K562 (cell line): ENCODE results near the gene ALDH16A1. TPM values are rescaled to one million over a fixed set of nuclear protein-coding genes. Genes with fewer than 3 reads are reported as not detected.
A peak's percentile ranks its signal among the peaks of the same experiment; 100 is the strongest.

ENCODE experiments used
- BCOR ChIP-seq: fragments of 450-650 bp; IDR thresholded peaks from 2 replicates; pipeline ENCODE4 v1.6.1; 2016
- CBFB ChIP-seq: sonication (generic); formaldehyde crosslinking; IDR thresholded peaks from 2 replicates; pipeline ENCODE4 v1.4.0; 2020; ENCODE audit warnings: mild to moderate bottlenecking, missing genetic modification reagents
- CBX1 ChIP-seq: sonication (generic); IDR thresholded peaks from 2 replicates; pipeline ENCODE4 v1.6.1; 2016; ENCODE audit warnings: antibody characterized with exemption, low read depth, mild to moderate bottlenecking
- CC2D1A ChIP-seq: fragments of 450-650 bp; IDR thresholded peaks from 2 replicates; pipeline ENCODE4 v1.6.1; 2017; ENCODE audit warnings: mild to moderate bottlenecking
- DDX20 ChIP-seq: fragments of 450-650 bp; IDR thresholded peaks from 2 replicates; pipeline ENCODE4 v1.6.1; 2016; ENCODE audit warnings: missing genetic modification characterization, low read depth, mild to moderate bottlenecking, missing compliant biosample characterization, moderate library complexity
- GABPB1 ChIP-seq: sonication (generic); formaldehyde crosslinking; IDR thresholded peaks from 2 replicates; pipeline ENCODE4 v1.8.0; 2022; ENCODE audit warnings: mild to moderate bottlenecking, missing genetic modification reagents
- HMGN3 ChIP-seq: IDR thresholded peaks from 2 replicates; pipeline ENCODE4 v1.6.1; 2011; ENCODE audit warnings: borderline replicate concordance, low read depth, mild to moderate bottlenecking, mixed read lengths, low read length; ENCODE audit not compliant: insufficient read length; ENCODE audit errors: extremely low read depth
- KLF6 ChIP-seq: fragments of 250-450 bp; sonication (Bioruptor Pico); IDR thresholded peaks from 2 replicates; pipeline ENCODE4 v1.4.0; 2020; ENCODE audit warnings: mild to moderate bottlenecking, moderate library complexity, borderline replicate concordance
- MTA2 ChIP-seq: fragments of 450-650 bp; IDR thresholded peaks from 2 replicates; pipeline ENCODE4 v1.6.1; 2016; ENCODE audit warnings: low read depth
- POLR2H ChIP-seq: IDR thresholded peaks from 2 replicates; pipeline ENCODE4 v1.6.1; 2016; ENCODE audit warnings: missing genetic modification characterization, low read depth, mild to moderate bottlenecking, control low read depth, missing compliant biosample characterization, moderate library complexity
- PRPF4 ChIP-seq: fragments of 200-400 bp; formaldehyde crosslinking; IDR thresholded peaks from one replicate; pipeline ENCODE4 v1.6.1; 2017; ENCODE audit warnings: low read length, low read depth, mild to moderate bottlenecking; ENCODE audit not compliant: insufficient read depth, poor library complexity, severe bottlenecking
- STAT5A ChIP-seq: IDR thresholded peaks from 2 replicates; pipeline ENCODE4 v1.6.1; 2012; ENCODE audit warnings: low read length, inconsistent platforms, borderline replicate concordance
- ZBTB5 ChIP-seq: fragments of 450-650 bp; IDR thresholded peaks from 2 replicates; pipeline ENCODE4 v1.6.1; 2017; ENCODE audit warnings: antibody characterized with exemption
- ZNF217 ChIP-seq: sonication (generic); formaldehyde crosslinking; IDR thresholded peaks from 2 replicates; pipeline ENCODE4 v1.8.0; 2022; ENCODE audit warnings: mild to moderate bottlenecking, missing genetic modification reagents
- ZNF324 ChIP-seq: fragments of 250-450 bp; sonication (Bioruptor Pico); IDR thresholded peaks from 2 replicates; pipeline ENCODE4 v1.4.0; 2020; ENCODE audit warnings: mild to moderate bottlenecking
- ZNF512 ChIP-seq: IDR thresholded peaks from 2 replicates; pipeline ENCODE4 v1.6.1; 2016; ENCODE audit warnings: missing genetic modification characterization, missing compliant biosample characterization
- ZNF699 ChIP-seq: fragments of 250-450 bp; sonication (Bioruptor Pico); IDR thresholded peaks from 2 replicates; pipeline ENCODE4 v1.8.0; 2021; ENCODE audit warnings: mild to moderate bottlenecking, moderate library complexity; ENCODE audit not compliant: insufficient replicate concordance
- polyA plus RNA-seq, 8 experiments: library from polyadenylated mRNA; depleted of rRNA in 4 of 8; stranded (reverse) in 5 of 8; unstranded in 3 of 8; fragments of >200 nt; fragmentation: Nextera tagmentation in 2 of 8; fragmentation: Illumina TruSeq in 1 of 8; extraction: Ambion mirVana in 2 of 8; extraction: Trizol in 1 of 8; gene quantifications; 2 replicates each; pipeline versions ENCODE4 v1.2.1 to v1.2.3, GENCODE V29; 2011 to 2014; ENCODE audit warnings: inconsistent platforms in 1 of 8, missing spikeins in 1 of 8
- total RNA-seq, 7 experiments: library from RNA; depleted of rRNA in 6 of 7; stranded (reverse); fragments of >200 nt in 6 of 7; fragmentation: Illumina TruSeq in 2 of 7; extraction: Trizol in 2 of 7; gene quantifications; 2 replicates each; pipeline versions ENCODE4 v1.2.1 to v1.2.3, GENCODE V29; 2011 to 2021; ENCODE audit warnings: low replicate concordance in 1 of 7

ALDH16A1 gene
- total and polyA plus RNA-seq, 9 of the 15 experiments (the other 6 are each of a cell fraction or from before 2014, with no cell fraction given) = 2.2 to 52.2 (median 7.6) TPM

- no peak for TF ChIP-seq ZBTB5
- TF ChIP-seq CBX1 = no peak
- TF ChIP-seq PRPF4 = no peak
- no peak for TF ChIP-seq CBFB (CRISPR knock-in tag)
- TF ChIP-seq MTA2 = no peak
- no peak for TF ChIP-seq KLF6
- peak; percentile 51 for TF ChIP-seq HMGN3
- no peak for TF ChIP-seq ZNF324 (CRISPR knock-in tag)
- no peak for TF ChIP-seq ZNF699 (CRISPR knock-in tag)
- no peak for TF ChIP-seq CC2D1A
- 0 out of 2 replicates have a peak, but pooled peaks have one; percentile 23 for TF ChIP-seq BCOR
- no peak for TF ChIP-seq GABPB1
- TF ChIP-seq STAT5A = no peak
- no peak for TF ChIP-seq ZNF512 (tag)
- TF ChIP-seq DDX20 = no peak
- no peak for TF ChIP-seq ZNF217
- no peak for TF ChIP-seq POLR2H (tag)
These were observed 25.0 kb upstream of the ALDH16A1 start (continued) for GRCh38 chr19:49427855-49428546.
